CD8-positive, alpha-beta memory T cell (primary cell): ENCODE results near the gene SPSB2. TPM values are rescaled to one million over a fixed set of nuclear protein-coding genes. Genes with fewer than 3 reads are reported as not detected.
A peak's percentile ranks its signal among the peaks of the same experiment; 100 is the strongest.

ENCODE experiments used
- CTCF ChIA-PET: fragments of 350-600 bp; sonication (Branson Sonifier 250); formaldehyde crosslinking; loops from one replicate; lab custom pipeline; 2021; ENCODE audit warnings: antibody characterized with exemption; lab: Charles Lee
- POLR2A ChIA-PET: fragments of 350-600 bp; sonication (Branson Sonifier 250); formaldehyde crosslinking; loops from one replicate; lab custom pipeline; 2021; ENCODE audit warnings: antibody characterized with exemption; lab: Charles Lee
- DNase-seq, 5 donors: peaks; one replicate each; pipeline versions ENCODE4 v3.0.0 to v3.0.0-alpha.2; 2020 to 2022; ENCODE audit warnings: mixed read lengths in 1 of 5
- H3K27ac ChIP-seq: one replicate; pipeline ENCODE4 v1.7.0; 2013; ENCODE audit warnings: low read depth, mild to moderate bottlenecking, low read length, moderate library complexity
- H3K27me3 ChIP-seq: 2 replicates; pipeline ENCODE4 v1.7.0; 2013; ENCODE audit warnings: low read length, mild to moderate bottlenecking; ENCODE audit not compliant: insufficient read depth, poor library complexity, severe bottlenecking
- H3K36me3 ChIP-seq: 2 replicates; pipeline ENCODE4 v1.7.0; 2013; ENCODE audit warnings: mild to moderate bottlenecking, low read length, moderate library complexity; ENCODE audit not compliant: insufficient read depth
- H3K4me1 ChIP-seq: 2 replicates; pipeline ENCODE4 v1.7.0; 2013; ENCODE audit warnings: mild to moderate bottlenecking, low read length, moderate library complexity; ENCODE audit not compliant: insufficient read depth
- H3K4me3 ChIP-seq: 2 replicates; pipeline ENCODE4 v1.7.0; 2013; ENCODE audit warnings: mild to moderate bottlenecking, low read length
- H3K9me3 ChIP-seq: 2 replicates; pipeline ENCODE4 v1.7.0; 2013; ENCODE audit warnings: mild to moderate bottlenecking, low read length
- H3K27ac Mint-ChIP-seq, 8 donors: one replicate each; pipeline ENCODE4 v1.8.0; 2020 to 2021; ENCODE audit warnings: mixed read lengths in 8 of 8, mild to moderate bottlenecking in 6 of 8, inconsistent platforms in 3 of 8, moderate library complexity in 3 of 8
- H3K27me3 Mint-ChIP-seq, 2 donors: one replicate each; pipeline ENCODE4 v1.8.0; 2020 to 2021; ENCODE audit warnings: mixed read lengths in 2 of 2, mild to moderate bottlenecking in 1 of 2, moderate library complexity in 1 of 2
- H3K36me3 Mint-ChIP-seq, 3 donors: one replicate each; pipeline ENCODE4 v1.8.0; 2020 to 2021; ENCODE audit warnings: mixed read lengths in 3 of 3, inconsistent platforms in 1 of 3, mild to moderate bottlenecking in 1 of 3
- H3K4me1 Mint-ChIP-seq, 3 donors: one replicate each; pipeline ENCODE4 v1.8.0; 2020 to 2021; ENCODE audit warnings: mixed read lengths in 3 of 3, inconsistent platforms in 1 of 3, mild to moderate bottlenecking in 1 of 3
- H3K4me3 Mint-ChIP-seq, 7 donors: one replicate each; pipeline ENCODE4 v1.8.0; 2020 to 2021; ENCODE audit warnings: mixed read lengths in 7 of 7, mild to moderate bottlenecking in 6 of 7, moderate library complexity in 4 of 7, inconsistent platforms in 2 of 7
- H3K9me3 Mint-ChIP-seq, 5 donors: one replicate each; pipeline ENCODE4 v1.8.0; 2020 to 2022; ENCODE audit warnings: mixed read lengths in 5 of 5, mild to moderate bottlenecking in 3 of 5, moderate library complexity in 2 of 5, inconsistent platforms in 1 of 5
- polyA plus RNA-seq: library from polyadenylated mRNA; unstranded; fragments of 300-500 nt; fragmentation: Illumina TruSeq; gene quantifications from one replicate; pipeline ENCODE4 v1.2.3, GENCODE V29; 2021
- total RNA-seq, 2 experiments: library from RNA; stranded (reverse); gene quantifications; one replicate each; pipeline ENCODE4 v1.2.3, GENCODE V29; 2021

The SPSB2 gene
- total and polyA plus RNA-seq, 3 experiments from 2014 or later: 7.7 to 11.4 (median 8.1) TPM

- Histone ChIP-seq H3K9me3 (no peaks in the 10 kb centered on the region), H3K36me3 (no peaks in the 10 kb centered on the region), H3K4me1 (peaks cover 16% of the 10 kb centered on the region), H3K4me3 (peak overlapping the region; percentile 86), H3K27ac (peak overlapping the region; percentile 95), H3K27me3 (no peaks in the 10 kb centered on the region)
- Mint-ChIP-seq H3K4me3 (no peak overlapping the region), H3K4me1 (peaks cover 0 to 5% (median 0%) of the 10 kb centered on the region in 3 donors), H3K36me3 (peaks cover 0 to 5% (median 3%) of the 10 kb centered on the region in 3 donors), H3K9me3 (no peaks in the 10 kb centered on the region), H3K27me3 (no peaks in the 10 kb centered on the region), H3K27ac (no peak overlapping the region)
- ChIA-PET CTCF (interaction anchor here (1.0 to 7.9 kb wide), 4 partner anchors 14 to 36 kb away, joined by 3 to 50 read pairs (median 25); partner anchors contain the start of gene SPSB2), POLR2A (interaction anchor here (0.9 to 1.6 kb wide), 4 partner anchors 9 to 54 kb away, joined by 3 to 10 read pairs (median 4); partner anchors contain the start of genes CDCA3, ENO2 and USP5)
- no peak for DNase-seq
Observed at GRCh38 chr12:6905414-6906040, 32.4 kb upstream of the SPSB2 start.

- peaks cover 0 to 5% (median 0%) of the 10 kb centered on the region in 3 donors for H3K4me1 Mint-ChIP-seq
- H3K27me3 Mint-ChIP-seq: no peaks in the 10 kb centered on the region
- peaks cover 0 to 5% (median 3%) of the 10 kb centered on the region in 3 donors for H3K36me3 Mint-ChIP-seq
- ChIA-PET CTCF (interaction anchor here (1.0 to 7.9 kb wide), 5 partner anchors 13 to 114 kb away, joined by 3 to 50 read pairs (median 5); partner anchors contain the start of genes LPCAT3 and SPSB2), POLR2A (interaction anchor here (0.9 to 1.6 kb wide), 4 partner anchors 9 to 53 kb away, joined by 3 to 10 read pairs (median 4); partner anchors contain the start of genes CDCA3, ENO2 and USP5)
- H3K9me3 Mint-ChIP-seq: no peaks in the 10 kb centered on the region
- DNase-seq: peak; percentile 97 to 99 (median 98)
- Histone ChIP-seq H3K36me3 (no peaks in the 10 kb centered on the region), H3K27me3 (no peaks in the 10 kb centered on the region), H3K27ac (peak within 1 kb of the TSS; percentile 95), H3K9me3 (no peaks in the 10 kb centered on the region), H3K4me3 (peak within 1 kb of the TSS; percentile 86), H3K4me1 (peaks cover 16% of the 10 kb centered on the region)
- peak within 1 kb of the TSS in 1 of 8 donors; percentile 78 for H3K27ac Mint-ChIP-seq
- peak within 1 kb of the TSS in 1 of 7 donors; percentile 19 for H3K4me3 Mint-ChIP-seq
Observed at GRCh38 chr12:6904280-6905276, 31.5 kb upstream of the SPSB2 start, which contains the start of gene LRRC23. Gene LRRC23 (plus strand): TSS chr12:6904822. CDS start chr12:6905634, 812 bp downstream.

- no peaks in the 10 kb centered on the region for H3K36me3 ChIP-seq
- H3K4me3 ChIP-seq: no peak overlapping the region
- H3K27me3 Mint-ChIP-seq: no peaks in the 10 kb centered on the region
- ChIA-PET CTCF (interaction anchor here (1.1 to 7.9 kb wide), 3 partner anchors 12 to 114 kb away, joined by 3 to 50 read pairs (median 45); partner anchors contain the start of genes LPCAT3 and SPSB2), POLR2A (interaction anchor here (1.5 kb wide), 1 partner anchor 13 kb away, joined by 5 read pairs; no protein-coding TSS in a partner anchor)
- no peak overlapping the region for H3K27ac ChIP-seq
- H3K4me1 ChIP-seq: peaks cover 16% of the 10 kb centered on the region
- no peaks in the 10 kb centered on the region for H3K27me3 ChIP-seq
- H3K9me3 ChIP-seq: no peaks in the 10 kb centered on the region
- DNase-seq: no peak
- peak overlapping the region in 1 of 8 donors; percentile 78 for H3K27ac Mint-ChIP-seq
- peak overlapping the region in 1 of 7 donors; percentile 19 for H3K4me3 Mint-ChIP-seq
- H3K4me1 Mint-ChIP-seq: peaks cover 0 to 5% (median 0%) of the 10 kb centered on the region in 3 donors
- H3K9me3 Mint-ChIP-seq: no peaks in the 10 kb centered on the region
- peaks cover 0 to 5% (median 3%) of the 10 kb centered on the region in 3 donors for H3K36me3 Mint-ChIP-seq
Observed at GRCh38 chr12:6903722-6904121, 30.6 kb upstream of the SPSB2 start.

GRCh38 chr12:6902448-6902847 lies 29.3 kb upstream of the SPSB2 start:
- DNase-seq: no peak
- Mint-ChIP-seq H3K9me3 (no peaks in the 10 kb centered on the region), H3K4me1 (peaks cover 0 to 5% (median 0%) of the 10 kb centered on the region in 3 donors), H3K4me3 (no peak overlapping the region), H3K27me3 (no peaks in the 10 kb centered on the region), H3K36me3 (no peaks in the 10 kb centered on the region), H3K27ac (peak overlapping the region in 3 of 8 donors; percentile 10 to 56 (median 30))
- H3K4me3 ChIP-seq: no peak overlapping the region
- H3K9me3 ChIP-seq: no peaks in the 10 kb centered on the region
- peaks cover 16% of the 10 kb centered on the region for H3K4me1 ChIP-seq
- H3K36me3 ChIP-seq: no peaks in the 10 kb centered on the region
- CTCF ChIA-PET: interaction anchor here (0.9 to 7.9 kb wide), 4 partner anchors 9 to 50 kb away, joined by 3 to 50 read pairs (median 24); partner anchors contain the start of gene SPSB2
- no peak overlapping the region for H3K27ac ChIP-seq
- POLR2A ChIA-PET: interaction anchor here (0.6 to 1.2 kb wide), 3 partner anchors 11 to 91 kb away, joined by 3 to 7 read pairs (median 3); no protein-coding TSS in a partner anchor
- H3K27me3 ChIP-seq: no peaks in the 10 kb centered on the region

- H3K27ac Mint-ChIP-seq: peak overlapping the region in 1 of 8 donors; percentile 35
- H3K27me3 Mint-ChIP-seq: peaks cover 0 to 4% of the 10 kb centered on the region in 2 donors
- H3K27me3 ChIP-seq: no peaks in the 10 kb centered on the region
- H3K4me1 Mint-ChIP-seq: peaks cover 0 to 5% (median 0%) of the 10 kb centered on the region in 3 donors
- H3K27ac ChIP-seq: no peak overlapping the region
- H3K9me3 ChIP-seq: no peaks in the 10 kb centered on the region
- no peak overlapping the region for H3K4me3 Mint-ChIP-seq
- no peak overlapping the region for H3K4me3 ChIP-seq
- H3K4me1 ChIP-seq: peaks cover 10% of the 10 kb centered on the region
- CTCF ChIA-PET: interaction anchor here (1.1 to 1.8 kb wide), 4 partner anchors 9 to 118 kb away, joined by 3 to 8 read pairs (median 4); partner anchors contain the start of genes LPCAT3 and SPSB2
- no peaks in the 10 kb centered on the region for H3K36me3 Mint-ChIP-seq
- H3K36me3 ChIP-seq: no peaks in the 10 kb centered on the region
- POLR2A ChIA-PET: interaction anchor here (0.6 kb wide), 1 partner anchor 211 kb away, joined by 4 read pairs; the partner anchor contains the start of gene ZNF384
- H3K9me3 Mint-ChIP-seq: no peaks in the 10 kb centered on the region
- DNase-seq: no peak
Observed at GRCh38 chr12:6899837-6900519, 26.9 kb upstream of the SPSB2 start.

GRCh38 chr12:6899427-6899826 lies 26.3 kb upstream of the SPSB2 start:
- Mint-ChIP-seq H3K27ac (peak overlapping the region in 1 of 8 donors; percentile 35), H3K27me3 (peaks cover 0 to 4% of the 10 kb centered on the region in 2 donors), H3K9me3 (no peaks in the 10 kb centered on the region), H3K36me3 (no peaks in the 10 kb centered on the region), H3K4me3 (no peak overlapping the region), H3K4me1 (peaks cover 0 to 5% (median 0%) of the 10 kb centered on the region in 3 donors)
- no peaks in the 10 kb centered on the region for H3K36me3 ChIP-seq
- ChIA-PET POLR2A (interaction anchor here (0.6 kb wide), 1 partner anchor 210 kb away, joined by 4 read pairs; the partner anchor contains the start of gene ZNF384), CTCF (interaction anchor here (1.1 to 1.8 kb wide), 5 partner anchors 8 to 119 kb away, joined by 3 to 8 read pairs (median 4); partner anchors contain the start of genes LPCAT3 and SPSB2)
- no peak overlapping the region for H3K27ac ChIP-seq
- no peak overlapping the region for H3K4me3 ChIP-seq
- DNase-seq: no peak
- H3K27me3 ChIP-seq: no peaks in the 10 kb centered on the region
- H3K9me3 ChIP-seq: no peaks in the 10 kb centered on the region
- H3K4me1 ChIP-seq: peaks cover 8% of the 10 kb centered on the region
